ENCODE data around the gene GATM. TPM values are rescaled to one million over a fixed set of nuclear protein-coding genes. Genes with fewer than 3 reads are reported as not detected.

Gene GATM
- total RNA-seq: 10 to 100 TPM; 14.8 to 28.6 (median 24.7) TPM

- no peak for TF ChIP-seq CTCF (IDR thresholded peaks at IDR 0.05; ENCODE audit: low read depth)
Measured at GRCh38 chr15:45378149-45378912, at the start of gene GATM. GATM (minus strand) TSS chr15:45378544; CDS start chr15:45378453, 91 bp downstream.

- TF ChIP-seq CTCF (IDR thresholded peaks at IDR 0.05; ENCODE audit: low read depth): no peak
Measured at GRCh38 chr15:45427085-45427484, 48.7 kb upstream of the GATM start.

- no peak for TF ChIP-seq CTCF (IDR thresholded peaks at IDR 0.05; ENCODE audit: low read depth)
Measured at GRCh38 chr15:45425135-45425534, 46.8 kb upstream of the GATM start.

GRCh38 chr15:45424429-45424828 is 46.1 kb upstream of the GATM start:
- TF ChIP-seq CTCF (IDR thresholded peaks at IDR 0.05; ENCODE audit: low read depth): no peak

GRCh38 chr15:45417303-45417950 is 39.1 kb upstream of the GATM start:
- TF ChIP-seq CTCF (IDR thresholded peaks at IDR 0.05; ENCODE audit: low read depth): no peak

- TF ChIP-seq CTCF (IDR thresholded peaks at IDR 0.05; ENCODE audit: low read depth): no peak
Measured at GRCh38 chr15:45414215-45414885, 36.0 kb upstream of the GATM start.

- TF ChIP-seq CTCF (IDR thresholded peaks at IDR 0.05; ENCODE audit: low read depth): no peak
Measured at GRCh38 chr15:45409596-45409995, 31.3 kb upstream of the GATM start.
